IMR-90 (cell line): ENCODE data around the gene PELI1. TPM values are rescaled to one million over a fixed set of nuclear protein-coding genes. Genes with fewer than 3 reads are reported as not detected.

ENCODE experiments used
- ATAC-seq: fragments of 200-7000 bp; cut with Tn5 transposase; 2 replicates; pipeline ENCODE4 v1.9.1; 2020; ENCODE audit warnings: low read depth, mild to moderate bottlenecking, moderate library complexity
- BruUV-seq: library from RNA; stranded (reverse); fragments of 400-500 nt; replicated peaks from 2 replicates; lab custom pipeline; 2021; lab: Mats Ljungman, UMichigan
- CTCF ChIA-PET: fragments of 300-600 bp; formaldehyde crosslinking; extraction: SDS; loops from one replicate; lab custom pipeline; 2021; ENCODE audit warnings: antibody characterized with exemption; lab: Yijun Ruan, JAX
- POLR2A ChIA-PET: fragments of 300-600 bp; sonication (Branson Sonifier 250); formaldehyde crosslinking; loops from one replicate; lab custom pipeline; 2022; ENCODE audit warnings: antibody characterized with exemption; ENCODE audit not compliant: unreplicated experiment; lab: Charles Lee
- DNase-seq: peaks from one replicate; pipeline ENCODE4 v3.0.0; 2013
- H2AFZ ChIP-seq: replicated peaks from 2 replicates; pipeline ENCODE3; 2013; ENCODE audit warnings: low read length, mild to moderate bottlenecking; ENCODE audit not compliant: poor library complexity
- H2AK5ac ChIP-seq: 2 replicates; pipeline ENCODE4 v1.6.1; 2013; ENCODE audit warnings: low read depth, low read length, inconsistent platforms
- H2AK9ac ChIP-seq: replicated peaks from 2 replicates; pipeline ENCODE3; 2013; ENCODE audit warnings: mild to moderate bottlenecking, low read depth, low read length, moderate library complexity; ENCODE audit not compliant: poor library complexity
- H2BK120ac ChIP-seq: 2 replicates; pipeline ENCODE4 v1.6.1; 2013; ENCODE audit warnings: low read depth, low read length, inconsistent platforms
- H2BK15ac ChIP-seq: 3 replicates; pipeline ENCODE4 v1.6.1; 2013; ENCODE audit warnings: low read depth, low read length, inconsistent platforms
- H2BK20ac ChIP-seq: 2 replicates; pipeline ENCODE4 v1.6.1; 2013; ENCODE audit warnings: low read depth, mild to moderate bottlenecking, inconsistent platforms, low read length, moderate library complexity
- H2BK5ac ChIP-seq: 2 replicates; pipeline ENCODE4 v1.6.1; 2013; ENCODE audit warnings: mild to moderate bottlenecking, low read depth, low read length, inconsistent platforms; ENCODE audit not compliant: poor library complexity, severe bottlenecking
- H3K14ac ChIP-seq: replicated peaks from 2 replicates; pipeline ENCODE4 v1.6.1; 2013; ENCODE audit warnings: low read depth, low read length, inconsistent platforms
- H3K18ac ChIP-seq: 2 replicates; pipeline ENCODE4 v1.6.1; 2013; ENCODE audit warnings: low read depth, low read length, control low read depth
- H3K23ac ChIP-seq: 2 replicates; pipeline ENCODE4 v1.6.1; 2013; ENCODE audit warnings: low read depth, low read length, inconsistent platforms
- H3K27ac ChIP-seq: 2 replicates; pipeline ENCODE4 v1.5.1; 2013; ENCODE audit warnings: mild to moderate bottlenecking, control low read depth, low read length; ENCODE audit not compliant: insufficient read depth
- H3K27me3 ChIP-seq: 2 replicates; pipeline ENCODE4 v1.6.1; 2013; ENCODE audit warnings: low read length; ENCODE audit not compliant: control insufficient read depth, insufficient read depth
- H3K36me3 ChIP-seq: 2 replicates; pipeline ENCODE4 v1.6.1; 2013; ENCODE audit warnings: low read length, mixed read lengths; ENCODE audit not compliant: control insufficient read depth, insufficient read depth
- H3K4ac ChIP-seq: 2 replicates; pipeline ENCODE4 v1.6.1; 2013; ENCODE audit warnings: low read depth, low read length, inconsistent platforms
- H3K4me1 ChIP-seq: 2 replicates; pipeline ENCODE4 v1.6.1; 2013; ENCODE audit warnings: low read length, mixed read lengths; ENCODE audit not compliant: control insufficient read depth, insufficient read depth
- H3K4me2 ChIP-seq: 2 replicates; pipeline ENCODE4 v1.6.1; 2013; ENCODE audit warnings: low read depth, mild to moderate bottlenecking, control low read depth, low read length, moderate library complexity
- H3K4me3 ChIP-seq: 2 replicates; pipeline ENCODE4 v1.5.1; 2013; ENCODE audit warnings: low read depth, mild to moderate bottlenecking, control low read depth, low read length, moderate library complexity; ENCODE audit not compliant: insufficient read depth
- H3K56ac ChIP-seq: 2 replicates; pipeline ENCODE4 v1.6.1; 2013; ENCODE audit warnings: low read length, inconsistent platforms; ENCODE audit not compliant: insufficient read depth; ENCODE audit errors: extremely low read depth
- H3K79me1 ChIP-seq, 2 experiments: 2 replicates each; pipeline ENCODE4 v1.6.1; 2013; ENCODE audit warnings: low read length in 2 of 2, inconsistent platforms in 1 of 2, low read depth in 1 of 2
- H3K9ac ChIP-seq: 2 replicates; pipeline ENCODE4 v1.6.1; 2013; ENCODE audit warnings: low read depth, low read length, control low read depth
- H3K9me1 ChIP-seq: 2 replicates; pipeline ENCODE4 v1.6.1; 2013; ENCODE audit warnings: low read length, inconsistent platforms; ENCODE audit not compliant: insufficient read depth
- H3K9me3 ChIP-seq: 2 replicates; pipeline ENCODE4 v1.6.1; 2013; ENCODE audit warnings: low read length; ENCODE audit not compliant: control insufficient read depth, insufficient read depth
- H4K20me1 ChIP-seq: 2 replicates; pipeline ENCODE4 v1.6.1; 2013; ENCODE audit warnings: low read length, inconsistent platforms; ENCODE audit not compliant: insufficient read depth
- H4K5ac ChIP-seq: 2 replicates; pipeline ENCODE4 v1.6.1; 2013; ENCODE audit warnings: mild to moderate bottlenecking, low read depth, low read length, control low read depth
- H4K8ac ChIP-seq, 2 experiments: 2 replicates each; pipeline ENCODE4 v1.6.1; 2013; ENCODE audit warnings: low read depth in 2 of 2, low read length in 2 of 2, control low read depth in 1 of 2, inconsistent platforms in 1 of 2
- H4K91ac ChIP-seq: 2 replicates; pipeline ENCODE4 v1.6.1; 2013; ENCODE audit warnings: low read depth, low read length, inconsistent platforms; ENCODE audit not compliant: insufficient read depth
- BHLHE40 ChIP-seq: fragments of 150-350 bp; IDR thresholded peaks from 2 replicates; pipeline ENCODE4 v1.6.1; 2016; ENCODE audit warnings: mild to moderate bottlenecking, low read depth, low read length
- CEBPB ChIP-seq: IDR thresholded peaks from 2 replicates; pipeline ENCODE4 v1.6.1; 2012; ENCODE audit warnings: low read depth, low read length, improper control_type of control experiment
- CHD1 ChIP-seq: IDR thresholded peaks from 2 replicates; pipeline ENCODE4 v1.6.1; 2012; ENCODE audit warnings: low read depth, low read length, improper control_type of control experiment
- FOS ChIP-seq: fragments of 150-350 bp; IDR thresholded peaks from 2 replicates; pipeline ENCODE4 v1.6.1; 2016; ENCODE audit warnings: low read depth, low read length
- MAFK ChIP-seq: IDR thresholded peaks from 2 replicates; pipeline ENCODE4 v1.6.1; 2012; ENCODE audit warnings: low read depth, low read length, improper control_type of control experiment
- MAZ ChIP-seq: IDR thresholded peaks from 2 replicates; pipeline ENCODE4 v1.6.1; 2012; ENCODE audit warnings: low read depth, mild to moderate bottlenecking, low read length, improper control_type of control experiment, moderate library complexity, borderline replicate concordance
- MXI1 ChIP-seq: IDR thresholded peaks from 2 replicates; pipeline ENCODE4 v1.6.1; 2012; ENCODE audit warnings: low read depth, mild to moderate bottlenecking, low read length, moderate library complexity, borderline replicate concordance
- NFE2L2 ChIP-seq: fragments of 150-350 bp; IDR thresholded peaks from 2 replicates; pipeline ENCODE4 v1.6.1; 2016; ENCODE audit warnings: low read depth, mild to moderate bottlenecking, low read length
- POLR2A ChIP-seq: IDR thresholded peaks from 2 replicates; pipeline ENCODE4 v1.6.1; 2012; ENCODE audit warnings: mild to moderate bottlenecking, low read depth, low read length
- RAD21 ChIP-seq: IDR thresholded peaks from 2 replicates; pipeline ENCODE4 v1.6.1; 2012; ENCODE audit warnings: low read length, improper control_type of control experiment
- RFX5 ChIP-seq: IDR thresholded peaks from 2 replicates; pipeline ENCODE4 v1.8.0; 2012; ENCODE audit warnings: low read depth, mild to moderate bottlenecking, low read length, moderate library complexity
- SMC3 ChIP-seq: fragments of 150-350 bp; IDR thresholded peaks from 2 replicates; pipeline ENCODE4 v1.6.1; 2016; ENCODE audit warnings: low read depth, mild to moderate bottlenecking, antibody characterized with exemption, low read length, moderate library complexity
- dilution Hi-C: fragments of 300-500 bp; cut with HindIII; formaldehyde crosslinking; loops from one replicate; pipeline ENCODE4 v1.14.3; 2018; ENCODE audit warnings: low sequenced_read_pairs; ENCODE audit not compliant: unreplicated experiment
- in situ Hi-C: fragments of 300-500 bp; cut with MboI; formaldehyde crosslinking; loops from 3 replicates; pipeline ENCODE4 v1.14.3; 2019; ENCODE audit warnings: low sequenced_read_pairs, inconsistent platforms, mixed read lengths
- intact Hi-C: fragments of 100-400 bp; cut with micrococcal nuclease; formaldehyde crosslinking; loops from 2 replicates; pipeline ENCODE4 v1.10.0; 2022
- polyA plus RNA-seq, 3 experiments: library from polyadenylated mRNA; depleted of rRNA; stranded (reverse); fragments of >200 nt; gene quantifications; 2 replicates each; pipeline ENCODE4 v1.2.3, GENCODE V29; 2012; ENCODE audit warnings: low replicate concordance in 1 of 3
- total RNA-seq: library from RNA; depleted of rRNA; stranded (reverse); fragments of >200 nt; gene quantifications from 2 replicates; pipeline ENCODE4 v1.2.3, GENCODE V29; 2012
- TF ChIP-seq, protein P1 (sequence below): fragments of 150-350 bp; IDR thresholded peaks from 2 replicates; pipeline ENCODE4 v1.6.1; 2017; ENCODE audit warnings: mild to moderate bottlenecking, antibody characterized with exemption, low read length, low read depth

PELI1 gene
- total and polyA plus RNA-seq, 2 of the 4 experiments (the other 2 are of a cell fraction) = 2.2 to 2.5 TPM

DNA sequence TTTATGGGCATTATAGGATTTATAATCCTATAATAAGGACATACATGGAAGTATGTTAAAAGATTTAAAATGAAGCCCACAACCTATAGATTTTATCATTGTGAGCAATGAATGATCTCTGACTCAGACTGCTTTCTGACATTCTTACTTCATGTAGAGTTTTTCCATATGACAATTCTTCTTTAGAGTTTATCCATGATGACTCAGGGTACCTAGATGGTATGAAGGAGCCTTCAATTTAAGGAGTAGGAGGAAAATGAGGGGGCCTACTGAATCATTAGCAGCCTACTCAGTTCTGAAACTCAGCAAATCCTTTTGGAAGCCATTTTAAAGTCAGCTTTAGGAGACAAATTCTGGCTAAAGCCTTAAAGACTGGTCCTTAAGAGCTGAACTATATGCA is 10.4 kb downstream of the PELI1 start:
- ATAC-seq = peak; percentile 32; the same call in 1 of the 2 replicates
- Histone ChIP-seq H3K18ac (no peak overlapping the region; the same call in 1 of the 2 replicates), H2BK20ac (no peak overlapping the region), H2BK120ac (no peak overlapping the region; the same call in 1 of the 2 replicates), H3K4me1 (no peaks in the 10 kb centered on the region), H4K8ac (no peak overlapping the region), H3K36me3 (no peaks in the 10 kb centered on the region), H4K5ac (no peak overlapping the region), H2AFZ (no peak overlapping the region), H3K14ac (no peak overlapping the region), H3K4me2 (no peak overlapping the region; the same call in 1 of the 2 replicates), H2BK5ac (peak overlapping the region; percentile 24), H2AK9ac (no peak overlapping the region), H3K4me3 (no peak overlapping the region), H3K9ac (no peak overlapping the region), H3K27me3 (no peaks in the 10 kb centered on the region), H3K56ac (no peak overlapping the region), H3K9me1 (no peaks in the 10 kb centered on the region), H3K4ac (no peak overlapping the region), H4K91ac (no peak overlapping the region), H3K9me3 (no peaks in the 10 kb centered on the region), H4K20me1 (no peaks in the 10 kb centered on the region), H3K27ac (no peak overlapping the region), H3K23ac (no peak overlapping the region), H3K79me1 (peaks cover 0 to 4% of the 10 kb centered on the region in 2 experiments; a peak in 2 of 4 replicates), H2AK5ac (no peak overlapping the region), H2BK15ac (no peak overlapping the region)
- peak; percentile 85 for DNase-seq
- TF ChIP-seq CHD1 (no peak), MAFK (peak; percentile 57), FOS (peak; percentile 46), RAD21 (no peak), MAZ (no peak), RFX5 (no peak), POLR2A (no peak), SMC3 (no peak), BHLHE40 (no peak), MXI1 (no peak), NFE2L2 (no peak), CEBPB (no peak)
- TF ChIP-seq, protein P1, sequence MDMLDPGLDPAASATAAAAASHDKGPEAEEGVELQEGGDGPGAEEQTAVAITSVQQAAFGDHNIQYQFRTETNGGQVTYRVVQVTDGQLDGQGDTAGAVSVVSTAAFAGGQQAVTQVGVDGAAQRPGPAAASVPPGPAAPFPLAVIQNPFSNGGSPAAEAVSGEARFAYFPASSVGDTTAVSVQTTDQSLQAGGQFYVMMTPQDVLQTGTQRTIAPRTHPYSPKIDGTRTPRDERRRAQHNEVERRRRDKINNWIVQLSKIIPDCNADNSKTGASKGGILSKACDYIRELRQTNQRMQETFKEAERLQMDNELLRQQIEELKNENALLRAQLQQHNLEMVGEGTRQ = no peak
- in situ Hi-C loops (no loop called here), dilution Hi-C loops (no loop called here), intact Hi-C loops (no loop called here)
- BruUV-seq = no TSS peak
- POLR2A ChIA-PET = no interaction called here
- CTCF ChIA-PET = interaction anchor here (0.5 to 1.2 kb wide), 2 partner anchors 74 to 84 kb away, joined by 3 read pairs; no protein-coding TSS in a partner anchor
